H1 (cell line): ENCODE measurements around the gene SRMS.

Experiments
- CTCF ChIP-seq, 3 experiments: IDR thresholded peaks; 1 replicate in 2 of 3; 2 replicates in 1 of 3; pipeline versions ENCODE4 v1.5.1 to v1.6.1; 2011; ENCODE audit warnings: low read length in 3 of 3, mild to moderate bottlenecking in 3 of 3, inconsistent platforms in 2 of 3, low read depth in 1 of 3, moderate library complexity in 1 of 3; ENCODE audit not compliant: insufficient read depth in 1 of 3; ENCODE audit errors: control extremely low read depth in 1 of 3
- EP300 ChIP-seq, 2 experiments: IDR thresholded peaks; 1 replicate in 1 of 2; 2 replicates in 1 of 2; pipeline ENCODE4 v1.6.1; 2011 to 2012; ENCODE audit warnings: low read depth in 2 of 2, low read length in 2 of 2, mild to moderate bottlenecking in 2 of 2, borderline replicate concordance in 1 of 2, inconsistent platforms in 1 of 2, moderate library complexity in 1 of 2
- GABPA ChIP-seq: IDR thresholded peaks from 2 replicates; pipeline ENCODE4 v1.6.1; 2011; ENCODE audit warnings: mild to moderate bottlenecking, low read length, moderate library complexity, borderline replicate concordance; ENCODE audit not compliant: insufficient read depth
- KDM1A ChIP-seq: fragments of 200-600, 300-600 bp; sonication (generic); IDR thresholded peaks from 2 replicates; pipeline ENCODE4 v1.7.1; 2016; ENCODE audit warnings: mild to moderate bottlenecking, low read length, borderline replicate concordance
- MAX ChIP-seq: IDR thresholded peaks from 2 replicates; pipeline ENCODE4 v1.6.1; 2012; ENCODE audit warnings: inconsistent platforms
- PHF8 ChIP-seq: fragments of 200-600 bp; sonication (generic); conservative IDR thresholded peaks from 2 replicates; pipeline ENCODE4 v1.7.1; 2012; ENCODE audit warnings: low read depth, mild to moderate bottlenecking, inconsistent platforms, low read length, moderate library complexity
- POLR2A ChIP-seq, 2 experiments: IDR thresholded peaks; 1 replicate in 1 of 2; 2 replicates in 1 of 2; pipeline ENCODE4 v1.6.1; 2011; ENCODE audit warnings: low read depth in 2 of 2, low read length in 2 of 2, mild to moderate bottlenecking in 2 of 2; ENCODE audit errors: control extremely low read depth in 1 of 2
- POLR2AphosphoS5 ChIP-seq: IDR thresholded peaks from 2 replicates; pipeline ENCODE4 v1.6.1; 2011; ENCODE audit warnings: low read depth, low read length
- RAD21 ChIP-seq, 2 experiments: IDR thresholded peaks in 1 of 2; conservative IDR thresholded peaks in 1 of 2; 2 replicates each; pipeline ENCODE4 v1.6.1; 2011; ENCODE audit warnings: low read depth in 2 of 2, low read length in 2 of 2, improper control_type of control experiment in 1 of 2, inconsistent platforms in 1 of 2, mild to moderate bottlenecking in 1 of 2, moderate library complexity in 1 of 2
- RBBP5 ChIP-seq: IDR thresholded peaks from 2 replicates; pipeline ENCODE4 v1.7.1; 2012; ENCODE audit warnings: low read depth, mild to moderate bottlenecking, inconsistent platforms, low read length, moderate library complexity, borderline replicate concordance
- RXRA ChIP-seq: IDR thresholded peaks from 2 replicates; pipeline ENCODE4 v1.6.1; 2011; ENCODE audit warnings: low read depth, mild to moderate bottlenecking, low read length, moderate library complexity; ENCODE audit not compliant: insufficient read depth
- SRF ChIP-seq: IDR thresholded peaks from 2 replicates; pipeline ENCODE4 v1.6.1; 2011; ENCODE audit warnings: mild to moderate bottlenecking, low read depth, low read length, moderate library complexity

DNA sequence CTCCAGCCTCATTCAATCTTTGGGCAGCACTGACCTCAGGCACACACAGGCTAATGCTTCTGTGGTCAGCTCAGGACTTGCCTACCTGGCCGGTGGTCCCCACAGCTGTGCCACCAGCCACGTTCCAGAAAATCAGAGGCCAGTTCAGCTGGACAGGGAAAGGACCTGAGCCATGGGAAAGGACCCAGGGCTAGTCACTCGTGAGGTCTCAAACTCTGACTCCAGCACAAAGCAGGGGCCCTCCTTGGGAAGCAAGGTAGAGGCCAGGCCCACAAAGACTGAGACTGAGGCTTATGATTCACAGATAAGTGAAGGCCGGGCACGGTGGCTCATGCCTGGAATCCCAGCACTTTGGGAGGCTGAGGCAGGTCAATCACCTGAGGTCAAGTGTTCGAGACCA lies 48.9 kb upstream of the SRMS start:
- no peak for TF ChIP-seq POLR2A (IDR thresholded peaks at IDR 0.05; ENCODE audit: control extremely low read depth in 1 of 2, low read depth in 2 of 2, low read length in 2 of 2)
- TF ChIP-seq CTCF (IDR thresholded peaks at IDR 0.05; ENCODE audit: control extremely low read depth in 1 of 3, insufficient read depth in 1 of 3, low read depth in 1 of 3, low read length in 3 of 3) = no peak
- no peak for TF ChIP-seq SRF
- no peak for TF ChIP-seq PHF8
- TF ChIP-seq RBBP5 = no peak
- no peak for TF ChIP-seq MAX
- TF ChIP-seq KDM1A = no peak
- TF ChIP-seq POLR2AphosphoS5 = no peak
- no peak for TF ChIP-seq EP300 (IDR thresholded peaks at IDR 0.05; ENCODE audit: borderline replicate concordance in 1 of 2, low read depth in 2 of 2, low read length in 2 of 2)
- no peak for TF ChIP-seq RAD21 (IDR thresholded peaks at IDR 0.05 in 1 of 2, conservative IDR thresholded peaks at IDR 0.05 in 1 of 2; ENCODE audit: low read depth in 2 of 2, low read length in 2 of 2)
- TF ChIP-seq GABPA = no peak
- no peak for TF ChIP-seq RXRA
